ENCODE data around the gene NEIL1. TPM values are rescaled to one million over a fixed set of nuclear protein-coding genes. Genes with fewer than 3 reads are reported as not detected.

NEIL1 gene
- polyA plus RNA-seq, 2 of the 4 experiments (the other 2 are of a cell fraction) = 3.2 to 6.8 TPM

GRCh38 chr15:75403892-75404291 is 57.1 kb downstream of the NEIL1 start:
- whole genome bisulfite sequencing (ENCODE audit: missing lambda C conversion rate) = 94% methylated on average over 2 of the region's 2 CpGs
- POLR2A ChIA-PET = no interaction called here
- H3K4me2 ChIP-seq = no peak overlapping the region
- FAIRE-seq = no peak
- no peak for ATAC-seq
- H3K4me1 ChIP-seq = no peaks in the 10 kb centered on the region
- no peak for DNase-seq (ENCODE audit: low read depth in 1 of 2, low spot score in 1 of 2)
- H3K4me3 ChIP-seq = no peak overlapping the region
- CTCF ChIA-PET = interaction anchor here (0.6 to 3.5 kb wide), 8 partner anchors 8 to 280 kb away, joined by 3 to 14 read pairs (median 4); no protein-coding TSS in a partner anchor
- TF ChIP-seq PBX3 (IDR thresholded peaks at IDR 0.05) = no peak
- no peaks in the 10 kb centered on the region for H3K9me3 ChIP-seq
- no peak overlapping the region for H3K27ac ChIP-seq

Other genes with a start within 250 kb of the NEIL1 start
- 5.7 and 8.8 TPM in 2 replicates for gene C15orf39, start 145.2 kb upstream of the NEIL1 start, polyA plus RNA-seq (2011; rRNA removed)
- gene C15orf39, start 145.2 kb upstream of the NEIL1 start, polyA plus RNA-seq (2017; fragmentation: RNase III; extraction: RNeasy Plus Mini Kit Qiagen cat#74134 plus additional on column Dnase treatment) = 14.7 to 16.7 TPM (median 15.1 TPM) in 3 replicates
- gene GOLGA6C, start 88.7 kb upstream of the NEIL1 start, polyA plus RNA-seq (2011; rRNA removed) = not detected in 2 replicates
- gene GOLGA6C, start 88.7 kb upstream of the NEIL1 start, polyA plus RNA-seq (2017; fragmentation: RNase III; extraction: RNeasy Plus Mini Kit Qiagen cat#74134 plus additional on column Dnase treatment) = not detected in 3 replicates
- 0.03 and 0.07 TPM in 2 replicates for gene GOLGA6D, start 64.2 kb upstream of the NEIL1 start, polyA plus RNA-seq (2011; rRNA removed)
- gene GOLGA6D, start 64.2 kb upstream of the NEIL1 start, polyA plus RNA-seq (2017; fragmentation: RNase III; extraction: RNeasy Plus Mini Kit Qiagen cat#74134 plus additional on column Dnase treatment) = 0.04 to 0.05 TPM in 2 of 3 replicates, not detected in the other
- 88.0 and 98.3 TPM in 2 replicates for gene COMMD4, start 11.0 kb upstream of the NEIL1 start, polyA plus RNA-seq (2011; rRNA removed)
- gene COMMD4, start 11.0 kb upstream of the NEIL1 start, polyA plus RNA-seq (2017; fragmentation: RNase III; extraction: RNeasy Plus Mini Kit Qiagen cat#74134 plus additional on column Dnase treatment) = 203 to 222 TPM (median 220 TPM) in 3 replicates
- gene MAN2C1, start 21.6 kb downstream of the NEIL1 start, polyA plus RNA-seq (2011; rRNA removed) = 47.7 and 66.3 TPM in 2 replicates
- gene MAN2C1, start 21.6 kb downstream of the NEIL1 start, polyA plus RNA-seq (2017; fragmentation: RNase III; extraction: RNeasy Plus Mini Kit Qiagen cat#74134 plus additional on column Dnase treatment) = 114 to 126 TPM (median 117 TPM) in 3 replicates
- 46.8 and 48.7 TPM in 2 replicates for gene SIN3A, start 104.7 kb downstream of the NEIL1 start, polyA plus RNA-seq (2011; rRNA removed)
- 33.9 to 38.6 TPM (median 35.9 TPM) in 3 replicates for gene SIN3A, start 104.7 kb downstream of the NEIL1 start, polyA plus RNA-seq (2017; fragmentation: RNase III; extraction: RNeasy Plus Mini Kit Qiagen cat#74134 plus additional on column Dnase treatment)
- 60.2 and 71.2 TPM in 2 replicates for gene PTPN9, start 232.3 kb downstream of the NEIL1 start, polyA plus RNA-seq (2011; rRNA removed)
- 25.5 to 31.1 TPM (median 29.5 TPM) in 3 replicates for gene PTPN9, start 232.3 kb downstream of the NEIL1 start, polyA plus RNA-seq (2017; fragmentation: RNase III; extraction: RNeasy Plus Mini Kit Qiagen cat#74134 plus additional on column Dnase treatment)

Measured in A549 (cell line).